GM12878 (cell line): Measurements from ENCODE around the gene SRF. TPM values are rescaled to one million over a fixed set of nuclear protein-coding genes. Genes with fewer than 3 reads are reported as not detected.

ENCODE experiments used
- BACH1 ChIP-seq: fragments of 450-650 bp; IDR thresholded peaks from 2 replicates; pipeline ENCODE4 v1.6.1; 2017; ENCODE audit warnings: mild to moderate bottlenecking, borderline replicate concordance
- E2F4 ChIP-seq: IDR thresholded peaks from 2 replicates; pipeline ENCODE4 v1.6.1; 2012; ENCODE audit warnings: low read depth, low read length, improper control_type of control experiment
- IRF3 ChIP-seq: fragments of 450-650 bp; IDR thresholded peaks from 2 replicates; pipeline ENCODE4 v1.6.1; 2014; ENCODE audit warnings: mild to moderate bottlenecking
- JUNB ChIP-seq: IDR thresholded peaks from 2 replicates; pipeline ENCODE4 v1.6.1; 2016; ENCODE audit warnings: antibody characterized with exemption, mild to moderate bottlenecking
- JUND ChIP-seq: IDR thresholded peaks from 2 replicates; pipeline ENCODE4 v1.6.1; 2012; ENCODE audit warnings: low read depth, mild to moderate bottlenecking, low read length, improper control_type of control experiment, moderate library complexity
- YBX1 ChIP-seq: fragments of 450-650 bp; IDR thresholded peaks from 2 replicates; pipeline ENCODE4 v1.6.1; 2016; ENCODE audit warnings: antibody characterized with exemption
- ZBTB40 ChIP-seq: fragments of 450-650 bp; IDR thresholded peaks from 2 replicates; pipeline ENCODE4 v1.6.1; 2016; ENCODE audit warnings: mild to moderate bottlenecking, moderate library complexity, borderline replicate concordance
- polyA plus RNA-seq, 11 experiments: library from polyadenylated mRNA; depleted of rRNA in 4 of 11; unstranded in 6 of 11; stranded (reverse) in 5 of 11; fragments of >200 nt; fragmentation: Nextera tagmentation in 4 of 11; fragmentation: Illumina TruSeq in 1 of 11; extraction: Ambion mirVana in 4 of 11; extraction: Trizol in 1 of 11; gene quantifications; 1 replicate in 1 of 11; 2 replicates in 10 of 11; pipeline versions ENCODE4 v1.2.1 to v1.2.3, GENCODE V29; 2011 to 2016; ENCODE audit warnings: inconsistent platforms in 2 of 11, missing spikeins in 2 of 11, low read depth in 1 of 11
- total RNA-seq, 4 experiments: library from RNA; depleted of rRNA in 3 of 4; stranded (reverse); fragments of >200 nt in 3 of 4; fragmentation: Illumina TruSeq in 1 of 4; extraction: Trizol in 1 of 4; gene quantifications; 2 replicates each; pipeline versions ENCODE4 v1.2.1 to v1.2.3, GENCODE V29; 2013 to 2021

The SRF gene
- total and polyA plus RNA-seq, 10 of the 15 experiments (the other 5 are each of a cell fraction or from before 2014, with no cell fraction given), result 2.3 to 56.3 (median 28.2) TPM

DNA sequence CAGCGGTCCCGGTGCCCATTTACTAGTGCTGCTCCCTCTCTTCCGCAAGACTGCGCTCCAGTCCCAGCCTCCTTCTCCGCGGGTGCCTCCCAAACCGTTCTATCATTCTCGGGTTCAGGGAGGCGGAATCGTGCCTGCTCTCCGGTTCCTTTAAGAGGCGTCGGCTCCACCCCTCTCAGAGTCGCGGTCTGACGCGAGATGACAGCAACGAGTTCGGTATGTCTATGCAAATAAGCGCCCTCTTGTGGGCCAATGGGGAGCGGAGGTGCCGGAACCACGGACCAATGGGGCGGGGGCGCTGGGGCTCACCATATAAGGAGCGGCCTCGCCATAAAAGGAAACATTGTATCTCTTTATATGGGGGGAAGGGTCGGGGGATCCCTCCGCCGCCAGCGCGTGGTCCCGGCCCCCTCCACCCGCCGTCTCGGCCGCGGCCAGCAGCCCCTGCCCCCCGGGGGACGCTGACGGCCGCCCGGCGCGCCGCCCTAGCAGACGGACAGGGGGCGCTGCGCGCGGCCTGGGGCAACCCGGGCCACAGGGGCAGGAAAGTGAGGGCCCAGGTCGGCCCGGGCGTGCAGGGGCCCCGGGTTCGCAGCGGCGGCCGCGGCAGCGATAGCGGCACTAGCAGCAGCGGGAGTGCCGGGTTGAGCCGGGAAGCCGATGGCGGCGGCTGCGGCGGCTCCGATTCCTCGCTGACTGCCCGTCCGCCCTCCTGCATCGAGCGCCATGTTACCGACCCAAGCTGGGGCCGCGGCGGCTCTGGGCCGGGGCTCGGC is at the start of gene SRF (continued):
- no peak for TF ChIP-seq JUNB
- peak; percentile 92 for TF ChIP-seq BACH1
- TF ChIP-seq E2F4, result no peak
- peak; percentile 59 for TF ChIP-seq IRF3
- no peak for TF ChIP-seq YBX1
- TF ChIP-seq ZBTB40, result no peak
- no peak for TF ChIP-seq JUND
